HuH-7.5 (cell line): ENCODE results near the gene NEMF.
A peak's percentile ranks its signal among the peaks of the same experiment; 100 is the strongest.
"Not testable (repeated sequence)": the region's sequence is repeated elsewhere in the genome, so short reads cannot be mapped to it uniquely, and the experiment has no call there.

ENCODE experiments used
- DNase-seq: peaks from one replicate; pipeline ENCODE4 v3.0.0; 2011; ENCODE audit warnings: low spot score

NEMF gene, protein sequence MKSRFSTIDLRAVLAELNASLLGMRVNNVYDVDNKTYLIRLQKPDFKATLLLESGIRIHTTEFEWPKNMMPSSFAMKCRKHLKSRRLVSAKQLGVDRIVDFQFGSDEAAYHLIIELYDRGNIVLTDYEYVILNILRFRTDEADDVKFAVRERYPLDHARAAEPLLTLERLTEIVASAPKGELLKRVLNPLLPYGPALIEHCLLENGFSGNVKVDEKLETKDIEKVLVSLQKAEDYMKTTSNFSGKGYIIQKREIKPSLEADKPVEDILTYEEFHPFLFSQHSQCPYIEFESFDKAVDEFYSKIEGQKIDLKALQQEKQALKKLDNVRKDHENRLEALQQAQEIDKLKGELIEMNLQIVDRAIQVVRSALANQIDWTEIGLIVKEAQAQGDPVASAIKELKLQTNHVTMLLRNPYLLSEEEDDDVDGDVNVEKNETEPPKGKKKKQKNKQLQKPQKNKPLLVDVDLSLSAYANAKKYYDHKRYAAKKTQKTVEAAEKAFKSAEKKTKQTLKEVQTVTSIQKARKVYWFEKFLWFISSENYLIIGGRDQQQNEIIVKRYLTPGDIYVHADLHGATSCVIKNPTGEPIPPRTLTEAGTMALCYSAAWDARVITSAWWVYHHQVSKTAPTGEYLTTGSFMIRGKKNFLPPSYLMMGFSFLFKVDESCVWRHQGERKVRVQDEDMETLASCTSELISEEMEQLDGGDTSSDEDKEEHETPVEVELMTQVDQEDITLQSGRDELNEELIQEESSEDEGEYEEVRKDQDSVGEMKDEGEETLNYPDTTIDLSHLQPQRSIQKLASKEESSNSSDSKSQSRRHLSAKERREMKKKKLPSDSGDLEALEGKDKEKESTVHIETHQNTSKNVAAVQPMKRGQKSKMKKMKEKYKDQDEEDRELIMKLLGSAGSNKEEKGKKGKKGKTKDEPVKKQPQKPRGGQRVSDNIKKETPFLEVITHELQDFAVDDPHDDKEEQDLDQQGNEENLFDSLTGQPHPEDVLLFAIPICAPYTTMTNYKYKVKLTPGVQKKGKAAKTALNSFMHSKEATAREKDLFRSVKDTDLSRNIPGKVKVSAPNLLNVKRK

DNA sequence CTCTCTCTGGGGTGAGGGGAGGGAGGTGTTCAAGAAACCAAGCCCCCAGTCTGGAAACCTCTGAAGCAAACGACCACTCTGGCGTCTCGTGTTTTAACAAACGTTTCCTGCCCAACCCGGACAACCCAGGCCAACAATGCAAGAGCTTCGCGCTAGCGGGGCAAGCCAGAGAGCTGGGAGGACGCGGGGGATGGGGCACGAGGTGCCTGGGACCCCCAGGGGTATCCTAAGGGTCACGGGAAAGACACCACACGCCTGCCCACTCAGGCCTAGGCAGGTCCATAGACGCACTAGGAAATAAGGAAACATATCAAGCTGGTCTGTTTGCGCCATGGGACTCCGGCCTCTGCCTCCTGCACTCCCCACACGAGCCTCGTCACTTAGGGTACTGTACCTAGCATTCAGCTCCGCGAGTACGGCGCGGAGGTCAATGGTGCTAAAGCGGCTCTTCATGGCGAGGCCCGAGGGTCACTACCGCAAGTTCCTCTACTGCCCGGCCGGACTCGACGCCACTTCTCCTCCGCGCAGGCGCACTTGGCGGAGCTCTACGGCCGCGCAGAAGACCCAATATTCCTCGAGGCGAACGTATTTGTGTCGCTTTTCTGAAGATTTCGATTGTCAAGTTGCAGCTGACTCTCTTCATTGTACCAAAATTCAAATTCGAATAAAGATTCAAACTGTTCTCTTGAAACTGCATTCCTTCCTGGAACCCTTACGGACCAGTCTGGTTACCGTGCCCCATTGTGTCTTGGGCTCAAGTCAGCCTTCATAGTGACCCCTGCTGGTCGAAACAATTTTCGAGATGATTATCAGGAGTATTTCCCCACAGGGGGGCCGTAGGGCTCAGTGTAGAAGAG, at the start of gene NEMF:
Gene NEMF (minus strand): TSS at position 488 of the 857 bp plus-strand sequence. CDS start 35 bp downstream, at position 453.
- DNase-seq: peak; percentile 45

DNA sequence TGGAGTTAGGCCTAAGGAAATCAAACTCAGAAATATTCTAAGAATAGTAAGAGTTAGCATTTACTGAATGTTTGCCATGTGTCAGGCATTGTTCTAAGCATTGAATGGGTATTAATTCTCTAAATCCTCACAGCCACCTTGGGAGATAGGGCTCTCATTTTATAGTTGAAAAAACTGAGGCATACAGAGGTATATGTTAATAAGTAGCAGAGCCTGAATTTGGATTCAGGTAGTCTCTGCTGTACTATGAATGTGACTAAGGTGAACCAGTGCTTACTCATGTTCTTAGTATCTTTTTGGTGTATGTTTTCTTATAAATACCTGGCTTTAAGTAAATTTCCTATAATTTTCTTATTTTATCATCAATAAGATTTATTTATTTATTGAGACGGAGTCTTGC, 48.4 kb upstream of the NEMF start:
- no peak for DNase-seq

DNA sequence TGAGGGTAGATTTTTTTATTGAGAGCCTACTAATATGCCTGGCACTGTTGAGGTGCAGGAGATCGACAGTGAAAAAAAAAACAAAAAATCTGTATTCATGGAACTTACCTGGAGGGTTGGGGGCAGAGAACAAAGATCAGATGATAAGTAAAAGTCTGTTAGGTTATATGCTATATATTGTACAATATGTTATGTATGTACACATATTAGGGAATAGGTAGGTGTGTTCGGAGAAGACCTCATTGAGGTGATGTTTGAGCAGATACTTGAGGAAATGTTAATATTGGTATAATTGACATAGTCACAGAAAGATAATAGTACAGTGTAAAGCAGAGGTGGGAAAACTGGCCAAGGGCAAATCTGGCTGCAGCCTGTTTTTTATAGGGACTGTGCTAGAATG, 45.9 kb upstream of the NEMF start:
- no peak for DNase-seq

DNA sequence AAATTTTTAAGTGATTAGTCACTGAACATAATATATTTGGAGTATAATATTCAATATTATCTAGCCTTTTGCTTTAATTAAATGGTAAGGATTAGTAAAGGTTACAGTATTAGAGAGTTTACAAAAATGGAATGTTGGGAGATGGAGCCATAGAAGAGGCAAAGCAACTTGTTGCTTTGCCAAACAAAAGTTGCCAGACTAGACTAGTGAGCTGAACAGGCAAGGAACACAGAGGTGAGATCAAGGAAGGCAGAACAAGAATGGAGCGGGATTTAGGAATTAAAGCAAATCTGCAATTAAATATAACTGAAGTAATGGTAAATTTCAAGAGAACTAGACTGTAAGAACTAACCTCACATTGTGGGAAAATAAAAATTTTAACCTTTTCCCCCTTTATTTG, 45.4 kb upstream of the NEMF start:
- DNase-seq: no peak

DNA sequence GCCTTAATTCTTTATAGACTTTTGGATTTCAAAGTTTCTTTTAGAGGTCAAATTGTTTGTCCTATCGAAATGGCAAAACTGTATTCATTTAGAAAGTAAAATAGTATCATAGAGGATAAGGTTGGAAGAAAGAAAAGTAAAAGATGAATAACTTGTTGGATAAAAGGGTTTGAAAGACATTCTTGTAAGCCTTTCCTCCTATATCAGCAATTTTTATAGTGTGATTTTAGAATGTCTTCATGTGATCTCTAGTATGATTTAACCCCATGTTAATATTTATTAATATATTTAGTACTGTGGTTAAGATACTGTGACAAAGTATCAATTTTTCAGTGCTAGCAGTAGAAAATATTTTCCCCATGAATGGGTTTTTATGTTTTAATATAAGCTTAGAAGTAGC, 44.8 kb upstream of the NEMF start:
- DNase-seq: no peak

DNA sequence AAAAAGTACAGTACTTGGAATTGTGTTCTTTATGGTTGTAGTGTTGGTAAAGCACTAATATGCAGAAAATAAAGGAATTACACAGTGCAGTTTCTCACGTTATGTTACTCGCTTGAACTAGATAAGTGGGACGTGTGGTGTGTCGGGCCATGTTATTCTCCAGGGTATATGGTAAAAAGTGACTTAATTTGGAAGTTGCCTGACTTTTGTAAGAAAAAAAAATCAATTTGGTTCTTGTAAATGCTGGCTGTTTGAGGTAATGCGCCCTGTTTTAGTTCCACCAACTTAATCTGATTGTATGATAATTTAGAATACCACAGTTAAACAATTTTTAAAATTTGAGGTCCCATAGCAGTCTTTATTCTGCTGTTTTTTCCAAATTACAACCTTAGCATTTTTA, 44.4 kb upstream of the NEMF start:
- no peak for DNase-seq

DNA sequence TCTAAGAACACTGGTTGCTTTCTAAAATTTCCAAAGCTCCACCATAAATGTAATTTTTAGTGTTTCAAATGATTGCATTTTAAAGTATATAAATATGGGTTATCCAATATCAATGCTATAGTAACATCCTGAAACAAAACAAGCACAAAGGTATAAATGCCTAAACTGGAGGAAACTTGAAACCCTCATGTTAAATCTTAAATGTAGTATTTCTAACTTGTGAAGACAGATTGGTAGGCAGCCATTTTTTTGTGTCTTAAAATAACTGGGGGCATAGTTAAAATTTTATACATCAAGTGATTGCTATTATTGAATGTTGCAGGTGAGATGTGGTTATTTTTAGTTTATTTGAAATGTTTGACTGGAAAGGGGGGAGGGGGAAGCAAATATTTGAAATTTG, 43.7 kb upstream of the NEMF start:
- not testable (repeated sequence) for DNase-seq

DNA sequence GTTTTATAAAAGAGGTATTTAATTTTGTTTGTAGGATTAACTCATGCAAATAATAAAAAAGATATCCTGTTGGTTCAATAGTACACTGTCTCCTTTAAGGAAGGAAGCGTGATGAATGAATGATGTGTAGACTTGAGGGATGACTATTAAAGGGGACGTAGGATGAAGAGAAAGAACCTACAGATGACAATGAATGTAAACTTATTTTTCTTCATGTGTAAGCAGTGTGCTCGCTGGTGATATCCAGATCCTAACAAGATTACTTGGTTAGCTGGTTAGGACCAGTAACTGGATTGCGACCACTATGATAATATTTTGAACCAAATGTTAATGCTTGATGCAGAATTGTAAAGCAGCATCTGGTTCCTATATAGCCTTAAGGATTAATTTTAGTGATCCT, 42.9 kb upstream of the NEMF start:
- no peak for DNase-seq

DNA sequence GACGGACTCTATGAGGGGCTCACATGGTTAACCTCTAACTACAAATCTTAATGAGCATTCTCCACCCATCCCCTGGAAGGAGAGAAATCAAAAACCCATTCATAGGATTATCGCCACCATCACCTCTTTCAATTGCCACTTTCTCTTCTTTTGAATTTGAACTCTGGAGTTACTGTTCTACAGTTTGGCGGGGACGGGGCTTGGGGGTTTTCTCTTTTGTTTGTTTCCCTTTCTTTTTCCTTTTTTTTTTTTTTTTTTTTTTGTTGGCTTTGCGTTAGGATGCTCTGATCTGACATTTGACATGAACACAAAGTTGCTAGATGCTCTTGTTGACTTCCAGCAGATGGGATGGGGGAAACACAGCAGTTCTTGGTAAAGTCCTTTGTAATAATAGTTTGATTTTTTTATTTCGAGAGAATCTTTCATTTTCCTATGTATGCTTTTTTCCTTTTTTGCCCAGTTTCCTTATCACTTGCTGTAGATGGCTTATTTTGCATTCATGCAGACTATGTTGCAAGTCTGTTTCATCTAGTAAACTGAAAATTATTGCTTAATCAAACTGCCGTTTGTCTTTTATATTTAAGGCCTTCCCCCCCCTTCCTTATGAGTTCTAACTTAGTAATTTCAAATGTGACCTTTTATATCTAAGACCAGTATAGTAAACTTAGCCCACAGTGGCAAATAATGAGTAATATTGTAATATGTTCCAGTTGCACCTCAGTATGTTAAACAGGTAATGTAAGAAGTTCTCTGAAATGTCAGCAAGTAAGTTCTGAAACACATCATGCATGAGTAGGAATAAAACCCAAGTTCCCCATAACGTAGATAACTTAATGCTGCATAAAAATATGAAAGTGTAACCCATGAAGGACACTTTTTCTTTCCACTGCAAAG, 41.9 kb upstream of the NEMF start:
- DNase-seq: not testable (repeated sequence)

DNA sequence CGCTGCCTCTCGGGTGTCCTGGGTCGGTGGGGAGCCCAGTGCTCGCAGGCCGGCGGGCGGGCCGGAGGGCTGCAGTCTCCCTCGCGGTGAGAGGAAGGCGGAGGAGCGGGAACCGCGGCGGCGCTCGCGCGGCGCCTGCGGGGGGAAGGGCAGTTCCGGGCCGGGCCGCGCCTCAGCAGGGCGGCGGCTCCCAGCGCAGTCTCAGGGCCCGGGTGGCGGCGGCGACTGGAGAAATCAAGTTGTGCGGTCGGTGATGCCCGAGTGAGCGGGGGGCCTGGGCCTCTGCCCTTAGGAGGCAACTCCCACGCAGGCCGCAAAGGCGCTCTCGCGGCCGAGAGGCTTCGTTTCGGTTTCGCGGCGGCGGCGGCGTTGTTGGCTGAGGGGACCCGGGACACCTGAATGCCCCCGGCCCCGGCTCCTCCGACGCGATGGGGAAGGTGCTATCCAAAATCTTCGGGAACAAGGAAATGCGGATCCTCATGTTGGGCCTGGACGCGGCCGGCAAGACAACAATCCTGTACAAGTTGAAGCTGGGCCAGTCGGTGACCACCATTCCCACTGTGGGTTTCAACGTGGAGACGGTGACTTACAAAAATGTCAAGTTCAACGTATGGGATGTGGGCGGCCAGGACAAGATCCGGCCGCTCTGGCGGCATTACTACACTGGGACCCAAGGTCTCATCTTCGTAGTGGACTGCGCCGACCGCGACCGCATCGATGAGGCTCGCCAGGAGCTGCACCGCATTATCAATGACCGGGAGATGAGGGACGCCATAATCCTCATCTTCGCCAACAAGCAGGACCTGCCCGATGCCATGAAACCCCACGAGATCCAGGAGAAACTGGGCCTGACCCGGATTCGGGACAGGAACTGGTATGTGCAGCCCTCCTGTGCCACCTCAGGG, 41.0 kb upstream of the NEMF start:
- DNase-seq: no peak

DNA sequence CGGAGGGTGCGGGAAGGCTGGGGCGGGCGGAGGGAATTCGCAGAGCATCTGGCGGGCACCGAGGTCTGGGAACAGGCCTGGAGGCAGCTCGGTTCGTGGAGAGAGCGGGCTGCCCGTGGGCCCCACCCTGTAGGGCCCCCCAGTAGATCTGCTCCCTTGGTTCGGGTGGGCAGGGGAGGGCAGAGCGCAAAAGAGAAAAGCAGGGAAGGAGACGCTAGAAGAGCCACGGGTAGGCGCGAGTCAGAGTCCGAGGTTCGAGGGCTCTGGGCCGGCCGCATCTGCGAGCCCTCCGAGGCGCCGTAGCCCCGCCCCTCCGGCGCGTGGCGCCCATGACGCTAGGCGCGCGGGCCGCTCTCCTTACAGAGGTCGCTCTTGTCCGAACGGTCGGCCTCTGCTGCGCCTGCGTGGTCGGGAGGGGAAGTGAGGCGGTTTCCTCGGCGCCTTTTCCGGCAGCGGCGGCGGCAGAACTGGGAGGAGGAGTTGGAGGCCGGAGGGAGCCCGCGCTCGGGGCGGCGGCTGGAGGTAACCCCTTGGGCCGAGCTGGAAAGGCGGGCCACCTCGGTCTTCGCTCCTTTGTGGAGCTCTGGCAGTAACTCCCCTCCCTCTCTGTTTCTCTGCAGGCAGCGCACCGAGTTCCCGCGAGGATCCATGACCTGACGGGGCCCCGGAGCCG, 40.2 kb upstream of the NEMF start, which contains the start of gene ARF6:
Gene ARF6 (plus strand): TSS at position 447 of the 673 bp plus-strand sequence. CDS start 655 bp downstream, outside the sequence.
- DNase-seq: peak; percentile 83

DNA sequence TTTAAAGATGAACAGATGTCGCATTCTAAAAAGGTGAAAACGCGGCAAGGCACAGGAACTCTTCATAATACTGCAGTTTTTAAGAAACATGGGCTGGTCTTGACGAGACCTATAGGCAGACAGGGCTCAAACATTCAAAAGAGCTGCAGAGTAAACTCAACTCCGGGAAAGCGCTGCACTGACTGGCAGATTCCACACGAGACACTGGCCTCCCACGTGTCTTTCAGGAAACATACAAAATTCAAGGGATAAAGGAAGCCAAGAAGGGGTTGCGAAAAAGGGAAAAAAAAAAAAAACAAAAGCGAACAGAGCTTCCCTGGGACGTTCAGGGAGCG, 39.7 kb upstream of the NEMF start:
- DNase-seq: peak; percentile 53

DNA sequence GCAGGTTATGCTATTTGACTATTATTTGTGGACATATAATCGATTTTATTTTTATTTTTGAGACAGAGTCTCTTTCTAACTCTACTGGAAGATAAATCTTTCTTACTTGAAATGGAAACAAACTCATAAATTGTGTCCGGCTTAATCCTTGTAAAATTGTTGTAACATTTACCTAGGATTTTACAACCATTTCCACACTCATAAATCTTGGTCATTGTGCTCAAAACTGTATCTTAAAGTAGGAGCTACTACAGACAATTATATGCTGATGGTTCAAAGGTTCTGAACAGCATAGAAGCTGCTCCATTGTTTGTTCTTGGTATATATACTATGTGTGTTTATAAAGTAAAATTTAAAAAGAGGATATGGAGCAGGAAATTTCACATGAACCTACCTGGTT, 35.7 kb upstream of the NEMF start:
- DNase-seq: no peak

DNA sequence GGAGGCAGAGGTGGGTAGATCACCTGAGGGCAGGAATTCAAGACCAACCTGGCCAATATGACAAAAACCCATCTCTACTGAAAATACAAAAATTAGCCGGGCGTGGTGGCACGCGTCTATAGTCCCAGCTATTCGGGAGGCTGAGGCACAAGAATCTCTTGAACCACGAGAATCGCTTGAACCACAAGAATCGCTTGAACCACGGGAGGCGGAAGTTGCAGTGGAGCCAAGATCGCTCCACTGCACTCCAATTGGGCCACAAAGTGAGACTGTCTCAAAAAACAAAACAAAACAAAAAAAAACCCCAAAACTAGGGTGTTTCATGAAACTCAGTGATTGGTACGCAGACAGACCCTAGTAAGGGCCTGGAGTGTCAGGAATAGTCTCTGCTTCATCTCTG, 33.9 kb upstream of the NEMF start:
- no peak for DNase-seq

DNA sequence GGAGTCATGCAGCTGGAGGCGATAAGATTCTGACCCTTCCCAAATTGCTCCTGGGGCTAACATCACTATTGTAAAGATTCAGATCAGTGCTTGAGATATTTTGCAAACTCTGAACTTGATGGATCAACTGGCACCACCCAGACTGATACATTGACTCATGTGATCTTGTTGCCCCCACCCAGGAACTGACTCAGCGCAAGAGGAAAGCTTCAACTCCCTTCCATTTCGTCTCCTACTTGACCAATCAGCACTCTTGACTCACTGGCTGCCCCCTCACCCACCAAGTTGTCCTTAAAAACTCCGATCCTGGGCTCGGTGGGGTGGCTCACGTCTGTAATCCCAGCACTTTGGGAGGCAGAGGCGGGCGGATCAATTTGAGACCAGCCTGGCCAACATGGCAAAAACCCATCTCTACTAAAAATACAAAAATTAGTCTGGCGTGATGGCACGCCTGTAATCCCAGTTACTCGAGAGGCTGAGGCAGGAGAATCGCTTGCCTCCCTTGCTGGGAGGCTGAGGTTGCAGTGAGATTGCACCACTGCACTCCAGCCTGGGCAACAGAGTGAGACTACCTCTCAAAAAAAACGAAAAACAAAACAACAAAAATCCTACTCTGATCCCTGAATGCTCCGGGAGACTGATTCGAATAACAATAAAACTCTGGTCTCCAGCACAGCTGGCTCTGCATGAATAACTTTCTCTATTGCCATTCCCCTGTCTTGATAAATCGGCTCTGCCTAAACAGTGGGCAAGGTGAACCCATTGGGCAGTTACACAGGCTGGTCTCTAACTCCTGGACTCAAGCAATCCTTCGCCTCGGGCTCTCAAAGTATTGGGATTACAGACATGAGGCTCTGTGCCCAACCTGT, 30.5 kb upstream of the NEMF start:
- DNase-seq: no peak

DNA sequence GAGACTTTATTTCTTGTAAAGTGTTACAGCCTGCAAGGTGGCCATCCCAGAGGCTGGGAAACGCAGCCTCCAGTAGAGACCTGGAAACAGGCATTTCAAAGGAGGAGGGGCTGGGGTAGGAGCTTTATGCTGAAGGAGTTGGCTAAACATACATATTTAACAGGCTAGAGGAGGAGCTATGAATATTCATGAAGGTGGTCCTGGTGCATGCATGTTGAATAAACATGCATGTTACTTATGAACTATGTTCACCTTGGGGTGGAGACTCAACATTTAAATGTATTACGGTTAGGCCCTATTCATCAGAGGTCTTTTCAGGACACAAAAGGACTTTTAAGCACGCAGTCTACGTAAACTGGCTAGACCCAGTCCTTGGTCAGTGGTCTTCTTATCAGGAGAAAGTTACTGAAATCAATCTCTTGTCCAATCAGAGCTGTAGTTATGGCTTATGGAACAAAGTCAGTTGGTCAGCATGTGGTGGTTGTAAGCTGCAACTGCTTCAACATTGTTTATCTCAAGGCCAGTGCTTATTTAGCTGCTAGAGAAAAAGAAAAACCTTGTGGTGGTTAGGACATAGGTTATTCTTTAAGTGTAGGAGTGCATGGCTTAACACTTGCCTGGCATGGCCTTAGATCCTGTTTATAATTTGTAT, 28.9 kb upstream of the NEMF start:
- DNase-seq: no peak

DNA sequence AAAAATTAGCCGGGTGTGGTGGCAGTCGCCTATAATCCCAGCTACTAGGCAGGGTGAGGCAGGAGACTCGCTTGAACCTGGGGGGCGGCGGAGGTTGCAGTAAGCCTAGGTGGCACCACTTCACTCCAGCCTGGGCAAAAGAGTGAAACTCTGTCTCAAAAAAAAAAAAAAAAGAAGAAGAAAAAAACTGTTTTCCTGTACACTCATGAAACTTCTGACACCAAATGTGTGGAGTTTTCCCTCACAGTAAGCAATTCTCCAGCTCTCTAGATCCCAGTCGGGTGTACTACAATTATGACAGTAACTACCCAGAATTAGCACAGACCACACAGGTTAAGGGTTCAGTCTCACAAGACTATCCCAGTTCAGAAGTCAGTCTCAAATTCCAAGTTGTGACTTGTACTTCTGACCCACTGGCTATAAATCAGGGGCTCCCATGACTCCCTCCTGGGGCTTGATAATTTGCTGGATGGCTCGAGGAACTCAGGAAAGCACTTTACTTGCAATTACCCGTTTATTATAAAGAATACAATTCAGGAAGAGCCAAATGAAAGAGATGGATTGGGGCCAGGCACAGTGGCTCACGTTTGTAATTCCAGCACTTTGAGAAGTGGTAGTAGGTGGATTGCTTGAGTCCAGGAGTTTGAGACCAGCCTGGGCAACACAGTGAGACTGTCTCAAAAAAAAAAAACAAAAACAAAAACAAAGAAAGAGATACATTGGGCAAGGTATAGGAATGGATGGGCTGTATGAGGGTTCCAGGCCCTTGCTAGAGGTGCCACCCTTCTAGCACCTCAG, 27.9 kb upstream of the NEMF start:
- DNase-seq: no peak
